H1 (cell line): ENCODE results near the gene CNIH1.
A peak's percentile ranks its signal among the peaks of the same experiment; 100 is the strongest.

Experiments used
- BRCA1 ChIP-seq: IDR thresholded peaks from 2 replicates; pipeline ENCODE4 v1.6.1; 2012; ENCODE audit warnings: low read depth, low read length, improper control_type of control experiment
- CTCF ChIP-seq, 3 experiments: IDR thresholded peaks; 1 replicate in 2 of 3; 2 replicates in 1 of 3; pipeline versions ENCODE4 v1.5.1 to v1.6.1; 2011; ENCODE audit warnings: low read length in 3 of 3, mild to moderate bottlenecking in 3 of 3, inconsistent platforms in 2 of 3, low read depth in 1 of 3, moderate library complexity in 1 of 3; ENCODE audit not compliant: insufficient read depth in 1 of 3; ENCODE audit errors: control extremely low read depth in 1 of 3
- GTF2F1 ChIP-seq: IDR thresholded peaks from 2 replicates; pipeline ENCODE4 v1.6.1; 2012; ENCODE audit warnings: low read depth, low read length, improper control_type of control experiment, borderline replicate concordance
- POLR2A ChIP-seq, 2 experiments: IDR thresholded peaks; 1 replicate in 1 of 2; 2 replicates in 1 of 2; pipeline ENCODE4 v1.6.1; 2011; ENCODE audit warnings: low read depth in 2 of 2, low read length in 2 of 2, mild to moderate bottlenecking in 2 of 2; ENCODE audit errors: control extremely low read depth in 1 of 2
- POLR2AphosphoS5 ChIP-seq: IDR thresholded peaks from 2 replicates; pipeline ENCODE4 v1.6.1; 2011; ENCODE audit warnings: low read depth, low read length
- TBP ChIP-seq: IDR thresholded peaks from 2 replicates; pipeline ENCODE4 v1.6.1; 2011; ENCODE audit warnings: low read depth, low read length, improper control_type of control experiment
- YY1 ChIP-seq: IDR thresholded peaks from 2 replicates; pipeline ENCODE4 v1.6.1; 2011; ENCODE audit warnings: low read depth, mild to moderate bottlenecking, low read length
- TF ChIP-seq, protein P1 (sequence below): IDR thresholded peaks from 2 replicates; pipeline ENCODE4 v1.6.1; 2012; ENCODE audit warnings: inconsistent platforms
- TF ChIP-seq, protein P2 (sequence below): IDR thresholded peaks from 2 replicates; pipeline ENCODE4 v1.6.1; 2011; ENCODE audit warnings: low read depth, mild to moderate bottlenecking, low read length; ENCODE audit not compliant: insufficient read depth

DNA sequence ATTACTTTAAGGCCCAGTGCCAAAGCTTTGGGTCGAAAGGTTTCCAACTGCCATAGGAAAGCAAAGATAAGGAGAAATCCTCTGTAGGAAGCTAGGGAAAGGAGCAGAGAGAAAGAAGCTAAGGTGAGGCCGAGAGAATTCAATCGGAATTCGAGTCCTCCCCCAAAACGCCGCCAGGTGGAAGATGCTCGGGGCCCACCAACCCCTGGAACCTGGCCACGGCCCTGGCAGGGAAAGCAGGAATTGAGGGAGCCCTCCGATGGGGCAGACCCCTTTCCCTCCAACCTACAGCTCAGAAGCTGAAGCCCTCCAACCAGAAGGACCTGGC is 47.1 kb upstream of the CNIH1 start:
- TF ChIP-seq, protein P1, sequence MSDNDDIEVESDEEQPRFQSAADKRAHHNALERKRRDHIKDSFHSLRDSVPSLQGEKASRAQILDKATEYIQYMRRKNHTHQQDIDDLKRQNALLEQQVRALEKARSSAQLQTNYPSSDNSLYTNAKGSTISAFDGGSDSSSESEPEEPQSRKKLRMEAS, result peak; percentile 4; the same call in 1 of the 2 replicates
- no peak for TF ChIP-seq YY1
- TF ChIP-seq, protein P2, sequence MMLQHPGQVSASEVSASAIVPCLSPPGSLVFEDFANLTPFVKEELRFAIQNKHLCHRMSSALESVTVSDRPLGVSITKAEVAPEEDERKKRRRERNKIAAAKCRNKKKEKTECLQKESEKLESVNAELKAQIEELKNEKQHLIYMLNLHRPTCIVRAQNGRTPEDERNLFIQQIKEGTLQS, result no peak
- no peak for TF ChIP-seq GTF2F1
- peak in 2 of 3 experiments; percentile 15 to 25; a peak in 1 of 4 replicates for TF ChIP-seq CTCF (IDR thresholded peaks at IDR 0.05; ENCODE audit: control extremely low read depth in 1 of 3, insufficient read depth in 1 of 3, low read depth in 1 of 3, low read length in 3 of 3)
- TF ChIP-seq TBP, result no peak
- TF ChIP-seq BRCA1, result no peak
- TF ChIP-seq POLR2AphosphoS5, result no peak; the same call in 1 of the 2 replicates
- no peak for TF ChIP-seq POLR2A (IDR thresholded peaks at IDR 0.05; ENCODE audit: control extremely low read depth in 1 of 2, low read depth in 2 of 2, low read length in 2 of 2)
